H1 (cell line): ENCODE measurements around the gene UBC. TPM values are rescaled to one million over a fixed set of nuclear protein-coding genes. Genes with fewer than 3 reads are reported as not detected.

Experiments
- CHD7 ChIP-seq: fragments of 300-600 bp; sonication (generic); IDR thresholded peaks from 2 replicates; pipeline ENCODE4 v1.7.1; 2012; ENCODE audit warnings: low read length, moderate library complexity, mild to moderate bottlenecking, inconsistent platforms; ENCODE audit not compliant: insufficient replicate concordance
- polyA plus RNA-seq, 7 experiments: library from polyadenylated mRNA; depleted of rRNA in 3 of 7; stranded (reverse) in 5 of 7; unstranded in 2 of 7; fragments of >200 nt in 5 of 7; fragments of 200-250 nt in 2 of 7; gene quantifications; 1 replicate in 5 of 7; 2 replicates in 1 of 7; 4 replicates in 1 of 7; pipeline versions ENCODE4 v1.2.1 to v1.2.3, GENCODE V29; 2011 to 2013; ENCODE audit warnings: missing spikeins in 2 of 7, mixed read lengths in 2 of 7
- total RNA-seq: library from RNA; stranded (reverse); fragmentation: NEBNext Ultra II Directional; extraction: Animal tissue kit (Norgen Biotek cat#: 25700); gene quantifications from 2 replicates; pipeline ENCODE4 v1.2.1, GENCODE V29; 2021

UBC gene
- total and polyA plus RNA-seq, 2 of the 8 experiments (the other 6 are each of a cell fraction or from before 2014, with no cell fraction given): 559 to 749 TPM

- no peak for TF ChIP-seq CHD7
- TF ChIP-seq, all 59 proteins: peak for 1
These were observed 33.3 kb downstream of the UBC start (continued) for GRCh38 chr12:124881123-124881522.
